ENCODE results near the gene MKRN3. TPM values are rescaled to one million over a fixed set of nuclear protein-coding genes. Genes with fewer than 3 reads are reported as not detected.

MKRN3 gene
- total RNA-seq, 1 donor from 2014 or later, result 0.34 TPM

DNA sequence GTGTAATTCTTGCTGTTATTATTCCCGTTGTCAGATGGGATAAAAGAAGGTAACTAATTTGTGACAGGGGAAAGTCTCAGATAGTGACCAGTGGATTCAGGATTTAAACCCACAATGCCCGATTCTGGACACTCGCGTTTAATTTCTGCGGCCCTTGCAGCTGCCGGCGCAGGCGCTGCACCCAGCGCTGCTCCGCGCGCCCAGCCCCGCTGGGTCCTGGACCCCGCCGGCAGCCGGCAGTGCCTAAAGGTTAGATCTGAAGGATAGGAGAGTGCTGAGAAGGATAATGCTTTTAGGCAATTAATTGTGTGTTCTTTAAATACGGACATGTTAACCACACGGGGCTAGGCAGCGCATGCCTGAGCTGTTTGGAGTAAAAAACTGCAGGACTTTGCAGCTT, 3.6 kb upstream of the MKRN3 start:
- TF ChIP-seq, protein P1, sequence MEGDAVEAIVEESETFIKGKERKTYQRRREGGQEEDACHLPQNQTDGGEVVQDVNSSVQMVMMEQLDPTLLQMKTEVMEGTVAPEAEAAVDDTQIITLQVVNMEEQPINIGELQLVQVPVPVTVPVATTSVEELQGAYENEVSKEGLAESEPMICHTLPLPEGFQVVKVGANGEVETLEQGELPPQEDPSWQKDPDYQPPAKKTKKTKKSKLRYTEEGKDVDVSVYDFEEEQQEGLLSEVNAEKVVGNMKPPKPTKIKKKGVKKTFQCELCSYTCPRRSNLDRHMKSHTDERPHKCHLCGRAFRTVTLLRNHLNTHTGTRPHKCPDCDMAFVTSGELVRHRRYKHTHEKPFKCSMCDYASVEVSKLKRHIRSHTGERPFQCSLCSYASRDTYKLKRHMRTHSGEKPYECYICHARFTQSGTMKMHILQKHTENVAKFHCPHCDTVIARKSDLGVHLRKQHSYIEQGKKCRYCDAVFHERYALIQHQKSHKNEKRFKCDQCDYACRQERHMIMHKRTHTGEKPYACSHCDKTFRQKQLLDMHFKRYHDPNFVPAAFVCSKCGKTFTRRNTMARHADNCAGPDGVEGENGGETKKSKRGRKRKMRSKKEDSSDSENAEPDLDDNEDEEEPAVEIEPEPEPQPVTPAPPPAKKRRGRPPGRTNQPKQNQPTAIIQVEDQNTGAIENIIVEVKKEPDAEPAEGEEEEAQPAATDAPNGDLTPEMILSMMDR (conservative IDR thresholded peaks at IDR 0.05), result no peak
- no peak overlapping the region for H3K27ac Mint-ChIP-seq
- H3K9me3 Mint-ChIP-seq, result no peaks in the 10 kb centered on the region
- DNase-seq (ENCODE audit: extremely low spot score, unreplicated experiment), result no peak
- no peaks in the 10 kb centered on the region for H3K36me3 Mint-ChIP-seq
- H3K4me1 Mint-ChIP-seq (ENCODE audit: unreplicated experiment), result no peaks in the 10 kb centered on the region
- H3K4me3 Mint-ChIP-seq, result no peak overlapping the region
- no peaks in the 10 kb centered on the region for H3K27me3 Mint-ChIP-seq

DNA sequence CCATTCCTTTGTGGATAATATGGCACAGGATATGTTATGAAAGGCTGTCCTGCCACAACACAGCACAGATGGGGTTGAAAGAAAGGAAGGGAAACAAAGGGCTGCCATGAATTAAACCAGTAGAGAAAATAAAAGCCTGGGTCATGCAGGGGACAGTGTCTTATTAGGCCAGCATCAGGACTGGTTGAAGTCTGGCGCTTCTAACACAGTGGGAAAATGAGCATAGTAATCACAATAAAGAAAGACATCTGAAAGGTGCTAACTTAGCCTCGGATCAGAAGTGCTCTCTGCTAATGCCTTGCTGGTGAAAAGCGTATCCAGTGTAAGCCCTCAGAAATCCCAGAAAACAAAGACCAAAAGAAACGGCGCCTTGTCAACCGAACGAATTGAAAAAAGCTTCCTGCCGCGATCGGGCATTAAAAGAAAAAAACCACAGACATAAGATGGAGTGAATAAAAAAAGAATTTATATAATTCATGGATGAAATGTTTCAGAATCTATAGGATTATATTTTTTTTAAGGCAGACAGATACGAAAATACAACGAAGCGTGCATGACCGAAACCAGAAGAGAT, 566 bp upstream of the MKRN3 start:
- Mint-ChIP-seq H3K4me1 (ENCODE audit: unreplicated experiment) (no peaks in the 10 kb centered on the region), H3K9me3 (no peaks in the 10 kb centered on the region), H3K27me3 (no peaks in the 10 kb centered on the region), H3K27ac (no peak overlapping the region), H3K36me3 (no peaks in the 10 kb centered on the region), H3K4me3 (no peak overlapping the region)
- no peak for DNase-seq (ENCODE audit: extremely low spot score, unreplicated experiment)
- TF ChIP-seq, protein P1 (conservative IDR thresholded peaks at IDR 0.05), result no peak

DNA sequence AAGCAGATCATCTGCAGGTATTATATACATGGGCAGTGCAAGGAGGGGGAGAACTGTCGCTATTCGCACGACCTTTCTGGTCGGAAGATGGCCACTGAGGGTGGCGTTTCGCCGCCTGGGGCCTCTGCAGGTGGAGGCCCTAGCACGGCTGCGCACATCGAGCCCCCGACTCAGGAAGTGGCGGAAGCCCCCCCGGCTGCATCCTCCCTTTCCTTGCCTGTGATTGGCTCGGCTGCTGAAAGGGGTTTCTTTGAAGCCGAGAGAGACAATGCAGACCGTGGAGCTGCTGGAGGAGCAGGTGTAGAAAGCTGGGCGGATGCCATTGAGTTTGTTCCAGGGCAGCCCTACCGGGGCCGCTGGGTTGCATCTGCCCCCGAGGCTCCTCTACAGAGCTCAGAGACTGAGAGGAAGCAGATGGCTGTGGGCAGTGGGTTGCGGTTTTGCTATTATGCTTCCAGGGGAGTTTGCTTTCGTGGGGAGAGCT, 639 bp downstream of the MKRN3 start:
- Mint-ChIP-seq H3K27ac (no peak overlapping the region), H3K4me3 (no peak overlapping the region), H3K36me3 (no peaks in the 10 kb centered on the region), H3K4me1 (ENCODE audit: unreplicated experiment) (peaks cover 4% of the 10 kb centered on the region), H3K27me3 (no peaks in the 10 kb centered on the region), H3K9me3 (no peaks in the 10 kb centered on the region)
- TF ChIP-seq, protein P1 (conservative IDR thresholded peaks at IDR 0.05), result no peak
- DNase-seq (ENCODE audit: extremely low spot score, unreplicated experiment), result no peak

DNA sequence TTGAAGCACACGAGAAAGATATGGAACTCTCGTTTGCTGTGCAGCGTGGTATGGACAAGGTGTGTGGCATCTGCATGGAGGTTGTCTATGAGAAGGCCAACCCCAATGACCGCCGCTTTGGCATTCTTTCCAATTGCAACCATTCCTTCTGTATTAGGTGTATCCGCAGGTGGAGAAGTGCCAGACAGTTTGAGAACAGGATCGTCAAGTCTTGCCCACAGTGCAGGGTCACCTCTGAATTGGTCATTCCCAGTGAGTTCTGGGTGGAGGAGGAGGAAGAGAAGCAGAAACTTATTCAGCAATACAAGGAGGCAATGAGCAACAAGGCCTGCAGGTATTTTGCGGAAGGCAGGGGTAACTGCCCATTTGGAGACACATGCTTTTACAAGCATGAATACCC, 1.2 kb downstream of the MKRN3 start:
- no peaks in the 10 kb centered on the region for H3K27me3 Mint-ChIP-seq
- DNase-seq (ENCODE audit: extremely low spot score, unreplicated experiment), result no peak
- no peaks in the 10 kb centered on the region for H3K9me3 Mint-ChIP-seq
- H3K36me3 Mint-ChIP-seq, result no peaks in the 10 kb centered on the region
- H3K4me3 Mint-ChIP-seq, result no peak overlapping the region
- peaks cover 4% of the 10 kb centered on the region for H3K4me1 Mint-ChIP-seq (ENCODE audit: unreplicated experiment)
- TF ChIP-seq, protein P1 (conservative IDR thresholded peaks at IDR 0.05), result no peak
- no peak overlapping the region for H3K27ac Mint-ChIP-seq

DNA sequence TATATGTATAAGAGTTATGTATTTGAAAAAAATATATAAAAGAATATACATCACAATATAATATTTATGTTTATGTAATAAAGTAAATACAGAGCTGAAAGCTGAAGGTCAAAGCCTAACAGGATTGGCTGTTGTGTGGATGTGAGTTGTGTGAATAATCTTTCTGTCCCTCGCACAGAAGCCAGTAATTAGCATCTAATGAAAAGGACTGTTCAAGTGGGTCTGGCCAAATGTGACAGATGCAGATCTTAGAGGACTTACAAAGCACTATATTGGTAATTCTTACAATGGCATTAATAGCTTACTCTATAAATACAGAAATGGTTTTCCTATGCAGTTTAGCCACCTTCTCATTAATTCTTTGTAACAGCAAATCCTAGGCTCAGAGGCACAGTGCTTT, 2.4 kb downstream of the MKRN3 start:
- Mint-ChIP-seq H3K4me1 (ENCODE audit: unreplicated experiment) (peaks cover 4% of the 10 kb centered on the region), H3K4me3 (no peak overlapping the region)

More for the DNA sequence above, 2.4 kb downstream of the MKRN3 start:
- Mint-ChIP-seq H3K27me3 (no peaks in the 10 kb centered on the region), H3K36me3 (no peaks in the 10 kb centered on the region), H3K9me3 (no peaks in the 10 kb centered on the region), H3K27ac (no peak overlapping the region)
- TF ChIP-seq, protein P1 (conservative IDR thresholded peaks at IDR 0.05), result no peak
- no peak for DNase-seq (ENCODE audit: extremely low spot score, unreplicated experiment)

Measured in type B pancreatic cell (in vitro differentiated cells).